ENCODE data around the gene LRFN2. TPM values are rescaled to one million over a fixed set of nuclear protein-coding genes. Genes with fewer than 3 reads are reported as not detected.
A peak's percentile ranks its signal among the peaks of the same experiment; 100 is the strongest.

Gene LRFN2
- total RNA-seq, 2 experiments from 2014 or later = not detected

DNA sequence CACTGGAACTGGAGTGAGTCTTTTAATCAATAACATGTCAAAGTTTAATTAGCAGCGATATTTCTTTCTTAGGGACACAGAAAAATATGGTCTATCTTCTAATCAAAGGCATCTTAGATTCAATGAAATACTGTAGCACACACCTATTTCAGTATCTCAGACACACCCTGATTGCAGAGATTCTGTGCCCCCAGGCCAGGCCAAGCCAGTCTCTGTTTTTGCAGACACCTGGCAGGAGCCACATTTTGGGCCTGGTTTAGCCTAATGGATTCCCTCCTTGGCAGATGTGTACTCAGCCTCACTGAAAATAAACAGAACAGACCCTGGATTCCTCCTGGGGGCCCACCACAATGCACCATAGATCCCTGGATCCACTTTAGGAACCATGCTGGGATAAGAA, 74.8 kb downstream of the LRFN2 start:
- CTCF ChIA-PET = no interaction called here
- Mint-ChIP-seq H3K36me3 (no peaks in the 10 kb centered on the region), H3K9me3 (ENCODE audit: low read depth) (no peaks in the 10 kb centered on the region), H3K4me3 (no peak overlapping the region), H3K27me3 (peaks cover 32% of the 10 kb centered on the region), H3K4me1 (peaks cover 24% of the 10 kb centered on the region), H3K27ac (no peak overlapping the region)
- ATAC-seq (no peak), DNase-seq (no peak)

DNA sequence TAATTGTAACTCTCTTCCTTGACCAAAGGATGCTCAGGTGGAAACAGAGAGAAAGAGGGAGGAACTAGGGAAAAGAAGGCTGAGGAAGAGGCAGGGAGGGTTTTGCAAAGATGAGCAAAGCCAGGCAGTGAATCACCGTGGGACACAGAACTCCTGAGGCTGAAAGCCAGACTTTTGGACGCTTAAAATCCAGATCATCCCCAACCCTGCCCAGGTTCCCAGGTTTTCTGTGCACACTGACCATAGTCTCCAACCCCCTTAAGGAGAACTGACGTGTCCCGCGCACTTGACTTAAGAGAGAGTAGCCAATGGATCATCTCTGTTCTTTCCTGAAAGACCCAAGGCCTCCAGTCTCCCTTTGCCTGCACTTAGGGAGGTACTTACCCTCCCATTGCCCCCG, 75.3 kb downstream of the LRFN2 start:
- H3K27me3 Mint-ChIP-seq = peaks cover 37% of the 10 kb centered on the region
- no peaks in the 10 kb centered on the region for H3K36me3 Mint-ChIP-seq
- CTCF ChIA-PET = no interaction called here
- ATAC-seq (no peak), DNase-seq (no peak)
- no peak overlapping the region for H3K4me3 Mint-ChIP-seq
- H3K27ac Mint-ChIP-seq = no peak overlapping the region
- H3K4me1 Mint-ChIP-seq = peaks cover 24% of the 10 kb centered on the region
- no peaks in the 10 kb centered on the region for H3K9me3 Mint-ChIP-seq (ENCODE audit: low read depth)

DNA sequence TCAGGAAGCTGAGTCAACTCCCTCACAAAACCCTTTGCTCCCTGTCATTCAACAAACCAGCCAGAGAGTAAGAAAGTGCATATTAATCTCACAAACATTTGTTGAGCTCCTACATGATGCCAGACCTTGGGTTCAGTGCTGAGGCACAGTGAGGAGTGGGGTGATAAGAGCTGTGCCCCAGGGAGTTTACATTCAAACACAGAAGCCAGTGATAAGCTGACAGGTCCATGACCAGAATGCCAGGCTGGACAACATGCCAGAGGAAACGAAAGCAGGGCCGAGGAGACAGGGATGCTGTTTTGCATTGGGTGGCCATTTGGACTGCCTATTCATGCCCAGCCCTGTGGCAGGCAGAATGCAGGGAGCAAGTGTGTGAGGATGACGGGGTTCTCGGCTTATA, 76.7 kb downstream of the LRFN2 start:
- Mint-ChIP-seq H3K9me3 (ENCODE audit: low read depth) (no peaks in the 10 kb centered on the region), H3K4me3 (no peak overlapping the region), H3K4me1 (peaks cover 24% of the 10 kb centered on the region), H3K27me3 (peaks cover 32% of the 10 kb centered on the region), H3K36me3 (no peaks in the 10 kb centered on the region), H3K27ac (no peak overlapping the region)
- DNase-seq (no peak), ATAC-seq (no peak)
- CTCF ChIA-PET = no interaction called here

DNA sequence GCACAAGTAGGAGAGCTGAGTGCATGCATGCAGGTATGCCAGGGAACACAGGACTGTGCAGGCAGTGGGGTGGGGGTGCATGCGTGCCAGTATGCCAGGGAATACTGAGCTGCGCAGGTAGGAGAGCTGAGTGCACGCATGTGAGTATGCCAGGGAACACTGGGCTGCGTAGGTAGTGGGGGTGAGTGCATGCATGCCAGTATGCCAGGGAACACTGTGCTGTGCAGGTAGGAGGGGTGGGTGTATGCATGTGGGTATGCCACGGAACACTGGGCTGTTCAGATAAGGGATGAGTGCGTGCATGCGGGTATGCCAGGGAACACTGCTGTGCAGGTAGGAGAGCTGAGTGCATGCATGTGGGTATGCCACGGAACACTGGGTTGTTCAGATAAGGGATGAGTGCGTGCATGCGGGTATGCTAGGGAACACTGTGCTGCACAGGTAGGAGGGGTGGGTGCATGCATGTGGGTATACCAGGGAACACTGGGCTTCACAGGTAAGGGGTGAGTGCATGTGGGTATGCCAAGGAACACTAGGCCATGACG, 77.4 kb downstream of the LRFN2 start:
- Mint-ChIP-seq H3K27me3 (peaks cover 32% of the 10 kb centered on the region), H3K4me3 (no peak overlapping the region), H3K4me1 (peaks cover 24% of the 10 kb centered on the region), H3K9me3 (ENCODE audit: low read depth) (no peaks in the 10 kb centered on the region), H3K36me3 (no peaks in the 10 kb centered on the region), H3K27ac (no peak overlapping the region)
- CTCF ChIA-PET = no interaction called here
- no peak for DNase-seq
- peak; percentile 23 for ATAC-seq

DNA sequence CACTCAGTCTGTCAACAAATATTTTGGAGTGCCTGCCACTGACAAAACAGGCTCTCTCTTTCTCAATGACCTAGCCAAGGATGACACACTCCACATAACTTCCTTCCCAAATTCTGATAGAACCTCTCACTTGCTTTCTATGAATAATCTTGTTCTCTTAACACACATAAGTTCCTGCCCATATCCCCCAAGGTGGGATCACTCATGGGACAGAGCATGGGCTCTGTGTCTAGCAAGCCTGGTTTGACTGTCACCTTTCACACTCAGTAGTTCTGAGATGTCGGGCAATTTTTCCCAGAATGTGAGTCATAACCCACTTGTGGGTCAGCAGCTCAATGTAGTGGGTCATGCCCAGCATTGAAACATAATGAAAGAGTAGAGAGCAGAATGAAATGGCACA, 78.1 kb downstream of the LRFN2 start:
- Mint-ChIP-seq H3K36me3 (no peaks in the 10 kb centered on the region), H3K27me3 (peaks cover 32% of the 10 kb centered on the region), H3K4me1 (peaks cover 24% of the 10 kb centered on the region), H3K4me3 (no peak overlapping the region), H3K27ac (no peak overlapping the region), H3K9me3 (ENCODE audit: low read depth) (no peaks in the 10 kb centered on the region)
- ATAC-seq (peak; percentile 65), DNase-seq (peak; percentile 62)
- CTCF ChIA-PET = no interaction called here

DNA sequence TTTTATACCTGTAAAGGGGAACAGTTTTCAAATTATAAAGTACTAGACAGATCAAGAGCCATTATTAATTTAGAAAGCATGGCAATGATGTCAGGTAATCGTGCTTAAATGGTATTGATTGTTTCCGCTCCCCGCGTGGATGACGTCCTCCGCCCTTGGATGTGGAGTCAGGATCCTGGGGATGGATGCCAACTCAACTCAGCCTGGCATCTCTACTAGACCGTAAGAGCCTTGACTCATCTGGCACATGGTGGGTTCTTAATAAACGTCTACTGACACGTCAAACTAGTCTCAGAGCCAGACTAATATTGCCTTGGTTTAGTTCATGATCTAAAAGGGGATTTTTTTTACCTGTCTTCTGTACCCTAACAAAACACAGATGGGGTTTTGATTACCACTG, 80.2 kb downstream of the LRFN2 start:
- no peaks in the 10 kb centered on the region for H3K9me3 Mint-ChIP-seq (ENCODE audit: low read depth)
- CTCF ChIA-PET = no interaction called here
- no peak for ATAC-seq
- no peak overlapping the region for H3K4me3 Mint-ChIP-seq
- H3K27ac Mint-ChIP-seq = no peak overlapping the region
- peaks cover 31% of the 10 kb centered on the region for H3K27me3 Mint-ChIP-seq
- H3K4me1 Mint-ChIP-seq = peaks cover 24% of the 10 kb centered on the region
- H3K36me3 Mint-ChIP-seq = no peaks in the 10 kb centered on the region
- no peak for DNase-seq

DNA sequence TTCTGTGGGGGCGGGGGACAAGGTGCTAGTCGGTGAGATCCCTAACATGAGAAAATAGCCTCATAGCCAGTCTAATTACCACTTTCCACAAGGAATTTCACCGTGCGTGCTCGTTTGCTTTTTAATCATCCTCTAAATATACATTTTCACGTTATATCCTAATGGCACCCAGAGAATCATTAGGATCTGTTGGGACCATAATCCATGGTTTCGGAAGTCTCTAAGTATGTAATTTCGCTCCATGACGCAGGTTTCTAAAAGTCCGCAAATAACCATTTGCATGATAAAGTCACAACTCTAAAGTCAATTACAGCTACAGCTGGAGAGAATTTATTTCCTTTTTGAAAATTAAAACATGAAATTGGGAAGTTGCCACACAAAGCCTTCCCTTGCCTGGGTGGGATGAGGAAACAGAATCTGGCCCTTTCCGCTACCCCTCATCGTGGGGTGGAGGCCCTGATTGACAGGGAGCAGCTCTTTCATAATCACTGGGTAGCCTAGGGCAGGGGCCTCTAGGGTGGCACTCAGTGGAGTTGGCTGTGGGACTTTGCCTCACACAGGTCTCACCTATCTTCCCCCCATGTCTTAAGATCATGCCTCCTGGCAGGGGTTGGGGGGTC, 81.9 kb downstream of the LRFN2 start:
- peaks cover 19% of the 10 kb centered on the region for H3K4me1 Mint-ChIP-seq
- no peak overlapping the region for H3K27ac Mint-ChIP-seq
- CTCF ChIA-PET = no interaction called here
- no peaks in the 10 kb centered on the region for H3K36me3 Mint-ChIP-seq
- H3K4me3 Mint-ChIP-seq = no peak overlapping the region
- DNase-seq (no peak), ATAC-seq (no peak)
- H3K9me3 Mint-ChIP-seq (ENCODE audit: low read depth) = no peaks in the 10 kb centered on the region
- peaks cover 27% of the 10 kb centered on the region for H3K27me3 Mint-ChIP-seq

DNA sequence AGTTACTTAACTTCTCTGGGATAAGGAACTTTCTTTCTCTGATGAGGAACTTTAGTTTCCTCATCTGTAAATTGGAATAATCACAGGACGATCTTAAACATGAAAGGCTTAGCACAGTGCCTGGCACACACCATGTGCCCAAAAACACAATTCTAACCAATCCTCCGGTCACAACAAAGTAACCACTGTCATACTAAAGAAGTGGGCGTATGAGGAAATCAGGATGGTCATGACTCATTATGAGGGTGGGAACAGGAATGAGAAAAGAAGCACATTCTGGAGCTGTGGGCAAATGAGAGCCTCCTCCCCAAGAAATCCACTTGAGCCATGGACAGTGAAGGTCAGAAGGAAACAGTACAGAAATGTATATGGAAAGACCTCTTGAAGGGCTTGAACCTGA, 82.9 kb downstream of the LRFN2 start:
- no peak overlapping the region for H3K4me3 Mint-ChIP-seq
- no peaks in the 10 kb centered on the region for H3K9me3 Mint-ChIP-seq (ENCODE audit: low read depth)
- peaks cover 29% of the 10 kb centered on the region for H3K27me3 Mint-ChIP-seq
- CTCF ChIA-PET = no interaction called here
- ATAC-seq (no peak), DNase-seq (no peak)
- no peaks in the 10 kb centered on the region for H3K36me3 Mint-ChIP-seq
- H3K4me1 Mint-ChIP-seq = peaks cover 9% of the 10 kb centered on the region
- no peak overlapping the region for H3K27ac Mint-ChIP-seq

DNA sequence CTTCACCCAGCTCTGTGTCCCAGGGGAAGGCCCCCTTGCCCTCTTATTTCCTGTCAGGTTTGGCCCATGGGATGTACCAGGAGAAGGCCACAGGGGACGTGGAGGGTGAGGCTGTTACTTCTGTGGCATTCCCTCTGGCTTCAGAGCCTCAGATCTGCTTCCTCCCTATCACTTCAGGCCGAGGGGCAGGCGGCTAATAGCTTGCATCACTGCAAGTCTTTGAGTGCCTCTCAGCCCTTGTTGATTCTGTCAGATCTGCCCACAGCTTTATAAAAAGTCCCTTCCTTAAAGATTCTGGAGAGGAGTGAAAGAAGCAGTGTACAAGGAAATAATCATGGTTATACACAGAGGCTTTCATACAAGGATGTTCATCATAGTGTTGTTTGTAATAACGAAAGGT, 86.9 kb downstream of the LRFN2 start:
- Mint-ChIP-seq H3K27me3 (peaks cover 15% of the 10 kb centered on the region), H3K27ac (no peak overlapping the region)

DNA sequence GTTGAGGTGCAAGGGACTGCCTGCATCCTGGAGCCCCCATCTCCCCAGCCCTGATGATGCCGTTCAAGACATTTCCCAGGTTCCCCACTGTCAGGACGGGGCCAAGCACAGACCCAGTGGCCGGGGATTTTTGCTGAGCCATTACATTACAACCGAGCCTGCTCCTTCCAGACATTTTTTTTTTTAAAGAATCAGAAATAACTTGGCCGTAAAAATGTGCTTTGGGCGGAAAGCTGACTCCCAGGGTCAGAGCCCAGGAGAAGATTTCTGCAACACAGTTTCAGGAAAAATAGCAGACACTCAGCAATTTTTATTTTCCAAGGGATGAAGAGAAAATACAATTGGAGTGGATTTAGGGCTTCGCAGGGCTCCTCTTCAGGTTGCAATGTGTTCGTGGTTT, 87.9 kb downstream of the LRFN2 start:
- CTCF ChIA-PET = no interaction called here
- H3K4me3 Mint-ChIP-seq = no peak overlapping the region
- DNase-seq (no peak), ATAC-seq (no peak)
- H3K27me3 Mint-ChIP-seq = peaks cover 15% of the 10 kb centered on the region
- no peaks in the 10 kb centered on the region for H3K9me3 Mint-ChIP-seq (ENCODE audit: low read depth)
- no peak overlapping the region for H3K27ac Mint-ChIP-seq
- H3K4me1 Mint-ChIP-seq = no peaks in the 10 kb centered on the region
- H3K36me3 Mint-ChIP-seq = no peaks in the 10 kb centered on the region

More for the DNA sequence above, 86.9 kb downstream of the LRFN2 start:
- Mint-ChIP-seq H3K9me3 (ENCODE audit: low read depth) (no peaks in the 10 kb centered on the region), H3K4me3 (no peak overlapping the region), H3K4me1 (no peaks in the 10 kb centered on the region), H3K36me3 (no peaks in the 10 kb centered on the region)
- ATAC-seq (no peak), DNase-seq (no peak)
- CTCF ChIA-PET = no interaction called here

DNA sequence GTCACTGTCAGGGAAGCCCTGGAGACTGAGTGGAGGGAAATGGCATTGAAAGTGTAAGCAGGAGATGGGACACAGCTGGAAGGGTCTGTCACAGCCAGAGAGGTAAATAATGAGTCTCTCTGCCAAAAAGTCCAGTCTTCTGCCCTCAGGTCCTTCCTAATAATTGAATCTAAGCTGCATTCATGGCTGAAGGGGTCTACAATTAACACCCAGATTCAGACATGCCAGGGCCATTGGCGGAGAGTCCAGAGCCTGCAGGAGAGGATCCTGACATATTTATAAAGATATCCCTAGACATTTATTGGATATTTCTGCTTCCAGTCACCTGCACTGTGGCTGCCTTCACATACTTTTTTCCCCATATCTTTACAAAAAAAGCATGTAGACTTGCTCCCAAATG, 89.0 kb downstream of the LRFN2 start:
- no peaks in the 10 kb centered on the region for H3K4me1 Mint-ChIP-seq
- CTCF ChIA-PET = no interaction called here
- no peak overlapping the region for H3K27ac Mint-ChIP-seq
- H3K9me3 Mint-ChIP-seq (ENCODE audit: low read depth) = no peaks in the 10 kb centered on the region
- ATAC-seq = no peak
- DNase-seq = no peak
- H3K27me3 Mint-ChIP-seq = peaks cover 12% of the 10 kb centered on the region
- H3K4me3 Mint-ChIP-seq = no peak overlapping the region
- no peaks in the 10 kb centered on the region for H3K36me3 Mint-ChIP-seq

DNA sequence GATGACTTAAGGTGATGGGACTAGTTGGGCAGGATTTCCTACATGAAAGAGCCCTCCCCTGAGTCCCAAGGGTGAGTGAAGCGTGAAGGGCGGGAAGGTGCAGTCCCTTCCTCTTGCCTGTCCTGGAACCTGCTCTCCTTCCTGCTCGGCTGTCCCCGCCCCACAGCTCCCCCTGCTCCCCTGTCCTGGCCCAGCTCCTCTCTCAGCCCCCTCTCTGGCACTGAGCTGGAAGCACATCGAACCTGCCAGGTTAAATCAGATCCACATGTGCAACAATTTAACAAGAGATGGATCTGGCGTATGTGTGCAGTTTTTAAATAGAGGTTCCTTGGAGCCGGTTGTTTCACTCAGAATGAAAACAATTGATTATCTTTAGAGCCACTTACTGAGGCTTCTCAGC, 95.0 kb downstream of the LRFN2 start:
- no peak overlapping the region for H3K27ac Mint-ChIP-seq
- no peak overlapping the region for H3K4me3 Mint-ChIP-seq
- CTCF ChIA-PET = no interaction called here
- H3K36me3 Mint-ChIP-seq = no peaks in the 10 kb centered on the region
- ATAC-seq (no peak), DNase-seq (no peak)
- no peaks in the 10 kb centered on the region for H3K4me1 Mint-ChIP-seq
- peaks cover 5% of the 10 kb centered on the region for H3K27me3 Mint-ChIP-seq
- H3K9me3 Mint-ChIP-seq (ENCODE audit: low read depth) = no peaks in the 10 kb centered on the region

DNA sequence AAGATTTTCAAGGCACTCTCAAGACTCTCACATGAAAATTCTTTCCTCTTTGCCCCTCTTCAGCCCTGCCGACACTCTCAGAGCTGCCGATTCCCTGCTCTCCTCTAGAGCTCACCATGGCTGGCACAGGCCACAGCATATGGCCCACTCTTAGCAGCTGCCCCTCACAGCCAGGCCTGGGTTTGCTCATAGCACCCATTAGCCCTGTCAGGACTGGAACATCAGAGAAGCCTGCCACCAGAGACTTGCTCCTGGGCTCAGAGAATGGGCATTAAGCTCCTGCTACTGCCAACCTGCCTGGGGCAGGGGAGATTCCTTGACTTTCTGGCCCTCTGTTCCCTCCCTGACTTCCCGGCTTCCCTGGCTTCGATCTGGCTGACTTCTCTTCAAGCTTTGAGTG, 96.7 kb downstream of the LRFN2 start:
- Mint-ChIP-seq H3K4me3 (no peak overlapping the region), H3K4me1 (no peaks in the 10 kb centered on the region), H3K9me3 (ENCODE audit: low read depth) (no peaks in the 10 kb centered on the region), H3K27ac (no peak overlapping the region), H3K27me3 (peaks cover 12% of the 10 kb centered on the region), H3K36me3 (no peaks in the 10 kb centered on the region)
- no peak for DNase-seq
- CTCF ChIA-PET = no interaction called here
- ATAC-seq = no peak

DNA sequence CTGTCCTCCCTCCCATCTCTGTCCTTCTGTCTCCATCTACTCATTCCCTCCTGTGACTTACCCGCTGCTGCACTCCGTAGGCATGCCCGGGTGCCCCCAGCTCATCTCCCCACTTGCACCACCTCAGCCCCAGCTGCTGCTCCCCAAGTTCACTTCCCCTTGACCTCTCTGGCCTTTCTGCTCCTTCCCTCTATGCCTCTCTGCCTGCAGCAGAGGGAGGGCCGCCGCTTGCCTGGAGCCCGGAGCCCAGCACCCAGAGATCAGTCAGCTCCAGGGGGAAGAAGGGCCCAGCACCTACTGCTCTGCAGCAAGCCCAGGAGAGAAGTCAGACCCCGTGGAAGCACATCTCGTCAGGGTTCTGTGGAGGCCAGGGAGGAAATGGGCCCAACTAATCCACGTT, 97.4 kb downstream of the LRFN2 start:
- Mint-ChIP-seq H3K4me3 (no peak overlapping the region), H3K4me1 (no peaks in the 10 kb centered on the region), H3K36me3 (no peaks in the 10 kb centered on the region), H3K27me3 (peaks cover 19% of the 10 kb centered on the region), H3K9me3 (ENCODE audit: low read depth) (no peaks in the 10 kb centered on the region), H3K27ac (no peak overlapping the region)
- CTCF ChIA-PET = no interaction called here
- ATAC-seq (no peak), DNase-seq (no peak)

DNA sequence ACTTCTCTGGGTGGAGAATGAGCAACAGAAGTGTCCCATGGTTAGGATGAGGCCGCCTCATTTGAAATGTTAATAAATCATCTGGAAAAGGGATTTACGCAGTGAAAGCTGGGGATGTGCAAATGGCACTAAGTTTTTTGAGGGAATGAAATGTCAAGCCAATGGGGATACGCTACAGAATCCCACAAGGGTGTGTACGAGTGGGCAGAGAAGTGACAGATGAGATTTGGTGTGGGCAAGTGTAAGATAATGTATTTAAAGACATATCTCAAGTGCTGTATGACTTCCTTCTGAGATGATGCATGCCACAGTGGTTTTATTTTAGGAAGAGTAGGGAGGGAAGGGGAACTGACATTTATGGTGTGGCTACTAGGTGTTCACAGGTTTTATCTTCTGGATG, 100.6 kb downstream of the LRFN2 start:
- no peak overlapping the region for H3K4me3 Mint-ChIP-seq
- H3K27ac Mint-ChIP-seq = no peak overlapping the region
- no peak for ATAC-seq
- H3K36me3 Mint-ChIP-seq = no peaks in the 10 kb centered on the region
- no peak for DNase-seq
- no peaks in the 10 kb centered on the region for H3K4me1 Mint-ChIP-seq
- H3K27me3 Mint-ChIP-seq = peaks cover 19% of the 10 kb centered on the region
- CTCF ChIA-PET = no interaction called here
- H3K9me3 Mint-ChIP-seq (ENCODE audit: low read depth) = no peaks in the 10 kb centered on the region

Data from activated CD8-positive, alpha-beta memory T cell treated with anti-CD3 and anti-CD28 coated beads, Interleukin-2, amount 10 ng/mL, durations not matched to agents 7 days and 5 days (primary cell).